Natural killer cell (primary cell): ENCODE data around the gene HTR4. TPM values are rescaled to one million over a fixed set of nuclear protein-coding genes. Genes with fewer than 3 reads are reported as not detected.

Experiments used
- ATAC-seq, 3 donors: fragments of 150-1000 bp in 2 of 3; fragments of 200-7000 bp in 1 of 3; cut with Tn5 transposase; 1 replicate in 1 of 3; 2 replicates in 2 of 3; pipeline ENCODE4 v1.10.0; 2021; ENCODE audit warnings: mild to moderate bottlenecking in 2 of 3, moderate library complexity in 2 of 3
- DNase-seq, 2 donors: peaks; one replicate each; pipeline versions ENCODE4 v3.0.0 to v3.0.0-alpha.2; 2013 to 2021; ENCODE audit warnings: mixed read lengths in 1 of 2
- H3K27ac ChIP-seq: one replicate; pipeline ENCODE4 v1.5.1; 2013; ENCODE audit warnings: mild to moderate bottlenecking, low read length
- H3K27me3 ChIP-seq: one replicate; pipeline ENCODE4 v1.6.1; 2013; ENCODE audit warnings: low read length; ENCODE audit not compliant: control insufficient read depth, insufficient read depth
- H3K36me3 ChIP-seq: one replicate; pipeline ENCODE4 v1.6.1; 2013; ENCODE audit warnings: low read length; ENCODE audit not compliant: control insufficient read depth, insufficient read depth
- H3K4me1 ChIP-seq: one replicate; pipeline ENCODE4 v1.6.1; 2013; ENCODE audit warnings: low read length; ENCODE audit not compliant: control insufficient read depth, insufficient read depth
- H3K4me3 ChIP-seq: one replicate; pipeline ENCODE4 v1.5.1; 2013; ENCODE audit warnings: low read length
- H3K9me3 ChIP-seq: one replicate; pipeline ENCODE4 v1.6.1; 2013; ENCODE audit warnings: low read length; ENCODE audit not compliant: control insufficient read depth, insufficient read depth
- H3K27ac Mint-ChIP-seq, 2 donors: one replicate each; pipeline ENCODE4 v1.8.0; 2022; ENCODE audit warnings: mild to moderate bottlenecking in 2 of 2, mixed read lengths in 2 of 2, moderate library complexity in 1 of 2
- H3K27me3 Mint-ChIP-seq, 2 donors: one replicate each; pipeline ENCODE4 v1.8.0; 2022; ENCODE audit warnings: low read depth in 2 of 2, mixed read lengths in 2 of 2
- H3K36me3 Mint-ChIP-seq: one replicate; pipeline ENCODE4 v1.8.0; 2022; ENCODE audit warnings: mixed read lengths
- H3K4me1 Mint-ChIP-seq, 2 donors: one replicate each; pipeline ENCODE4 v1.8.0; 2022; ENCODE audit warnings: mixed read lengths in 2 of 2
- H3K4me3 Mint-ChIP-seq: one replicate; pipeline ENCODE4 v1.8.0; 2022; ENCODE audit warnings: mild to moderate bottlenecking, moderate library complexity, mixed read lengths
- H3K9me3 Mint-ChIP-seq, 2 donors: one replicate each; pipeline ENCODE4 v1.8.0; 2022; ENCODE audit warnings: mixed read lengths in 2 of 2
- CTCF ChIP-seq: fragments of 200-600 bp; IDR thresholded peaks from one replicate; pipeline ENCODE4 v1.8.0; 2022; ENCODE audit warnings: antibody characterized with exemption
- WGBS: methylation state at CpG from one replicate; pipeline ENCODE4 v1.1.7; 2013; ENCODE audit warnings: missing lambda C conversion rate; ENCODE audit not compliant: insufficient coverage; 5-methylcytosine and 5-hydroxymethylcytosine counted together
- intact Hi-C: fragments of 100-400 bp; cut with micrococcal nuclease; formaldehyde crosslinking; loops from one replicate; pipeline ENCODE4 v1.14.2; 2022
- total RNA-seq, 4 donors: library from RNA; stranded (reverse); fragments of 120-200 nt in 1 of 4; gene quantifications; one replicate each; pipeline versions ENCODE4 v1.2.3 to v1.2.4, GENCODE V29; 2013 to 2022

The HTR4 gene
- total RNA-seq, 3 donors from 2014 or later (not counting 1 experiment from before 2014, with no cell fraction given), result not detected

GRCh38 chr5:148615644-148616275 lies 38.6 kb downstream of the HTR4 start:
- intact Hi-C loops, result no loop called here
- DNase-seq, result no peak
- Mint-ChIP-seq H3K4me1 (peaks cover 15% of the 10 kb centered on the region in 2 donors), H3K4me3 (no peak overlapping the region), H3K9me3 (no peaks in the 10 kb centered on the region), H3K36me3 (peaks cover 7% of the 10 kb centered on the region), H3K27me3 (peaks cover 21 to 47% of the 10 kb centered on the region in 2 donors), H3K27ac (no peak overlapping the region)
- no peak overlapping the region for H3K27ac ChIP-seq
- no peaks in the 10 kb centered on the region for H3K9me3 ChIP-seq
- H3K4me3 ChIP-seq, result no peak overlapping the region
- WGBS, result 86% methylated on average over 4 of the region's 4 CpGs
- peaks cover 6% of the 10 kb centered on the region for H3K4me1 ChIP-seq
- H3K27me3 ChIP-seq, result peaks cover 6% of the 10 kb centered on the region
- H3K36me3 ChIP-seq, result no peaks in the 10 kb centered on the region
- ATAC-seq, result no peak
- no peak for TF ChIP-seq CTCF

GRCh38 chr5:148607406-148607805 lies 46.9 kb downstream of the HTR4 start:
- Mint-ChIP-seq H3K36me3 (no peaks in the 10 kb centered on the region), H3K4me3 (no peak overlapping the region), H3K9me3 (no peaks in the 10 kb centered on the region), H3K27me3 (peaks cover 8 to 32% of the 10 kb centered on the region in 2 donors), H3K27ac (no peak overlapping the region), H3K4me1 (no peaks in the 10 kb centered on the region)
- Histone ChIP-seq H3K27ac (no peak overlapping the region), H3K4me1 (no peaks in the 10 kb centered on the region), H3K36me3 (no peaks in the 10 kb centered on the region), H3K4me3 (no peak overlapping the region), H3K9me3 (no peaks in the 10 kb centered on the region), H3K27me3 (no peaks in the 10 kb centered on the region)
- ATAC-seq (no peak), DNase-seq (no peak)
- intact Hi-C loops, result no loop called here
- TF ChIP-seq CTCF, result no peak

GRCh38 chr5:148606296-148606695 lies 48.0 kb downstream of the HTR4 start:
- intact Hi-C loops, result no loop called here

More at GRCh38 chr5:148606296-148606695, 48.0 kb downstream of the HTR4 start:
- no peaks in the 10 kb centered on the region for H3K27me3 ChIP-seq
- no peaks in the 10 kb centered on the region for H3K4me1 ChIP-seq
- no peaks in the 10 kb centered on the region for H3K36me3 ChIP-seq
- ATAC-seq (no peak), DNase-seq (no peak)
- H3K9me3 ChIP-seq, result no peaks in the 10 kb centered on the region
- H3K4me3 ChIP-seq, result no peak overlapping the region
- H3K36me3 Mint-ChIP-seq, result no peaks in the 10 kb centered on the region
- no peaks in the 10 kb centered on the region for H3K9me3 Mint-ChIP-seq
- H3K27ac ChIP-seq, result no peak overlapping the region
- no peak overlapping the region for H3K4me3 Mint-ChIP-seq
- peaks cover 8 to 32% of the 10 kb centered on the region in 2 donors for H3K27me3 Mint-ChIP-seq
- no peaks in the 10 kb centered on the region for H3K4me1 Mint-ChIP-seq
- H3K27ac Mint-ChIP-seq, result no peak overlapping the region
- TF ChIP-seq CTCF, result no peak
